NB4 (cell line): ENCODE results near the gene NCS1.

ENCODE experiments used
- DNase-seq: peaks from one replicate; pipeline ENCODE4 v3.0.0; 2010; ENCODE audit warnings: low read depth
- H3K4me3 ChIP-seq: one replicate; pipeline ENCODE4 v1.5.1; 2011; ENCODE audit warnings: mild to moderate bottlenecking, low read depth, low read length, moderate library complexity
- CTCF ChIP-seq: IDR thresholded peaks from one replicate; pipeline ENCODE4 v1.5.1; 2012; ENCODE audit warnings: low read depth, low read length
- MAX ChIP-seq: IDR thresholded peaks from 2 replicates; pipeline ENCODE4 v1.6.1; 2011; ENCODE audit warnings: low read depth, low read length
- MYC ChIP-seq: IDR thresholded peaks from 2 replicates; pipeline ENCODE4 v1.6.1; 2011; ENCODE audit warnings: low read depth, low read length
- POLR2A ChIP-seq: IDR thresholded peaks from 2 replicates; pipeline ENCODE4 v1.6.1; 2011; ENCODE audit warnings: mild to moderate bottlenecking; ENCODE audit not compliant: insufficient read length; ENCODE audit errors: extremely low read depth

NCS1 gene

GRCh38 chr9:130138791-130139190 is 33.4 kb upstream of the NCS1 start:
- no peak for DNase-seq
- no peak for TF ChIP-seq POLR2A
- TF ChIP-seq MYC, result no peak
- no peak for TF ChIP-seq CTCF
- TF ChIP-seq MAX, result no peak
- H3K4me3 ChIP-seq, result no peak overlapping the region

DNA sequence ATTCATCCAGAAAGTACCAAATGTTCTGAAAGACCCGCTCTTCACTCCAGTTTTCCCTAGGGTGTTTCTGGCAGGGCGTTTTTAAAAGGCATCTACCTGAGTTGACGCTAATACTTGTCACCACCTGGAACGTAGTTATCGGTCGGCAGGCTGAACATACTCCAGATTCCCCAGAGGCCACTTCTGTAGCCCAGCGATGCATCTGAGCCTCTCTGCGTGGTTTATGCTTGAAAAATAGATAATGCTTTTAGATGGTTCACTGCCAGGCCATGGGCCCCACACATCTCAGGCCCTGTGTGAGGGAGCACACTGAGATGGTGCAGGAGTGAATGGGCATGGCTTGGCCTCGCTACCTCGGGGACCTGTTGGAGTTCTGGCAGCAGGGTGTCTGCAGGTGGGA is 33.0 kb upstream of the NCS1 start:
- TF ChIP-seq POLR2A, result no peak
- no peak for TF ChIP-seq MYC
- TF ChIP-seq CTCF, result no peak
- no peak for TF ChIP-seq MAX
- DNase-seq, result no peak
- H3K4me3 ChIP-seq, result no peak overlapping the region

- H3K4me3 ChIP-seq, result no peak overlapping the region
- DNase-seq, result peak; percentile 84
- TF ChIP-seq POLR2A (no peak), MAX (no peak), CTCF (no peak), MYC (no peak)
Measured at GRCh38 chr9:130140706-130141105, 31.5 kb upstream of the NCS1 start.

DNA sequence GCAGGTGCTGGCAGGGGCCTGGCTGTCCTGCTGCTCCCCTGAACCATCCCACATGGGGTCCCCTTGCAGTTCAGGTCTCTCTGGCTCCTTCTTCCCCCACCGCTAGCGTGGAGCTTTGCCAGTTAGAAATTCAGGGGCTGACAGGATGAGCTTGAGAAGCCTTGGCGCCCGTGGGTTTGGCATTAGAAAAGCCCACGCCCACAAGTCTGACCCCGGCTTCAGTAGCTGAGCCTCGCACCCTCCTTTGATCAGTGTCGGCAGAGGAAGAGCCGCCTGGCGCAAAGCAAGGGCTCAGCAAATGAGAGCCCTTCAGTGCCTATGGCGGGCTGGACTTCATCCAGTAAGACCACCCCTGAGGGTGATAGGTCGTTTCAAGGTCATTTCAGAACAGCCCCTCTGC is 30.1 kb upstream of the NCS1 start:
- TF ChIP-seq CTCF (no peak), POLR2A (no peak), MYC (no peak), MAX (no peak)
- H3K4me3 ChIP-seq, result no peak overlapping the region
- no peak for DNase-seq

DNA sequence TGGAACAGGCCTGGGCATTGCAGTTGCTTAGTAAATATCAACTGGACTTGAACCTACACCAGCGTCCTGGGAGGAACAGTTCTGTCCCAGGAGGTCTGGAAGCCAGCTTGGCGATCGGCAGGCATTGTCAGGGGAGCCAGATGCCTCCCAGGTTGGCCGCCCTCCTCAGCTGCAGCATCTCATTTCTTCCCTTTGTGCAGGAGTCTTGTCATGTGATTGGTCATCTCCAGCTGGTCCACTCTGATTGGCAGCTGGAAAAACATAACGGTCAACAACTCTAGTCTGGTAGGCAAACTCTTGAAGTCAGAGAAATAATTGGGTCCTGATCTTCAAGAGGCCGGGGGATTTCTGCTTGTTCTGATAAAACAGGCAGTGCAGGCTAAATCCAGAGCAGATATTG is 29.6 kb upstream of the NCS1 start:
- no peak for DNase-seq
- TF ChIP-seq POLR2A, result no peak
- no peak for TF ChIP-seq CTCF
- TF ChIP-seq MYC, result no peak
- no peak for TF ChIP-seq MAX
- H3K4me3 ChIP-seq, result no peak overlapping the region

- no peak overlapping the region for H3K4me3 ChIP-seq
- DNase-seq, result no peak
- TF ChIP-seq MAX, result no peak
- no peak for TF ChIP-seq MYC
- TF ChIP-seq POLR2A, result no peak
- TF ChIP-seq CTCF, result no peak
Measured at GRCh38 chr9:130143279-130143893, 28.8 kb upstream of the NCS1 start.
